A549 (cell line): ENCODE results near the gene RARB. TPM values are rescaled to one million over a fixed set of nuclear protein-coding genes. Genes with fewer than 3 reads are reported as not detected.

Experiments used
- ATAC-seq, 2 experiments: fragments of 200-7000 bp in 1 of 2; fragments of >200 bp in 1 of 2; cut with Nextera tagmentation in 1 of 2; cut with Tn5 transposase in 1 of 2; 3 replicates each; pipeline versions ENCODE4 v1.8.0 to v1.9.1; 2018 to 2020; ENCODE audit warnings: mild to moderate bottlenecking in 1 of 2, moderate library complexity in 1 of 2
- CTCF ChIA-PET: fragments of 300-600 bp; sonication (Branson Sonifier 250); formaldehyde crosslinking; extraction: SDS; loops from one replicate; lab custom pipeline; 2021; ENCODE audit warnings: antibody characterized with exemption, inconsistent platforms; lab: Yijun Ruan, JAX
- POLR2A ChIA-PET: fragments of 350-600 bp; formaldehyde crosslinking; extraction: SDS; loops from one replicate; lab custom pipeline; 2021; ENCODE audit warnings: antibody characterized with exemption, inconsistent platforms; lab: Yijun Ruan, JAX
- DNase-seq, 2 experiments: peaks; one replicate each; pipeline versions ENCODE4 v3.0.0 to v3.0.0-alpha.2; 2011 to 2016; ENCODE audit warnings: low read depth in 1 of 2, low spot score in 1 of 2
- FAIRE-seq: peaks from 2 replicates; lab custom pipeline; 2011; peaks lifted over from hg19 to GRCh38; lab: Jason Lieb, UNC
- H3K27ac ChIP-seq, 2 experiments: fragments of >200 bp; sonication (Bioruptor Twin); formaldehyde crosslinking; 3 replicates each; pipeline ENCODE4 v1.5.1; 2016 to 2017
- H3K4me1 ChIP-seq: fragments of >200 bp; sonication (Bioruptor Twin); formaldehyde crosslinking; 3 replicates; pipeline ENCODE4 v1.6.1; 2016
- H3K4me2 ChIP-seq: fragments of >200 bp; sonication (Bioruptor Twin); formaldehyde crosslinking; 3 replicates; pipeline ENCODE4 v1.6.1; 2016
- H3K4me3 ChIP-seq: fragments of >200 bp; sonication (Bioruptor Twin); formaldehyde crosslinking; 3 replicates; pipeline ENCODE4 v1.5.1; 2016
- H3K9me3 ChIP-seq: fragments of >200 bp; sonication (Bioruptor Twin); formaldehyde crosslinking; 3 replicates; pipeline ENCODE4 v1.6.1; 2016
- ATOH8 ChIP-seq: fragments of 250-450 bp; sonication (Bioruptor Pico); IDR thresholded peaks from 2 replicates; pipeline ENCODE4 v1.5.0; 2020; ENCODE audit warnings: low read depth, mild to moderate bottlenecking, moderate library complexity
- BHLHE40 ChIP-seq: IDR thresholded peaks from 2 replicates; pipeline ENCODE4 v1.6.1; 2012; ENCODE audit warnings: low read depth, low read length, inconsistent platforms
- CBX8 ChIP-seq: fragments of 200-600 bp; sonication (generic); IDR thresholded peaks from 2 replicates; pipeline ENCODE4 v1.6.1; 2016
- CEBPB ChIP-seq, 2 experiments: fragments of >200 bp in 1 of 2; sonication (Bioruptor Twin) in 1 of 2; formaldehyde crosslinking in 1 of 2; IDR thresholded peaks; 2 replicates each; pipeline ENCODE4 v1.6.1; 2012 to 2016
- CHD4 ChIP-seq: fragments of 200-600 bp; sonication (generic); IDR thresholded peaks from 2 replicates; pipeline ENCODE4 v1.6.1; 2016; ENCODE audit warnings: antibody characterized with exemption, mild to moderate bottlenecking, borderline replicate concordance
- EHMT2 ChIP-seq: fragments of 200-600 bp; sonication (generic); IDR thresholded peaks from 2 replicates; pipeline ENCODE4 v1.6.1; 2016; ENCODE audit warnings: antibody characterized with exemption, low read depth, mild to moderate bottlenecking, moderate library complexity
- ELK1 ChIP-seq: fragments of 150-350 bp; IDR thresholded peaks from 2 replicates; pipeline ENCODE4 v1.6.1; 2014; ENCODE audit warnings: low read depth, mild to moderate bottlenecking, low read length
- ESRRA ChIP-seq: fragments of 150-350 bp; IDR thresholded peaks from 2 replicates; pipeline ENCODE4 v1.6.1; 2014; ENCODE audit warnings: mild to moderate bottlenecking, low read length, borderline replicate concordance
- FOXS1 ChIP-seq: fragments of 250-450 bp; sonication (Bioruptor Pico); IDR thresholded peaks from 2 replicates; pipeline ENCODE4 v1.5.0; 2020; ENCODE audit warnings: mild to moderate bottlenecking, moderate library complexity
- HOXB5 ChIP-seq: fragments of 250-450 bp; sonication (Bioruptor Pico); IDR thresholded peaks from 2 replicates; pipeline ENCODE4 v1.5.0; 2020; ENCODE audit warnings: mild to moderate bottlenecking, moderate library complexity
- JUNB ChIP-seq: fragments of >200 bp; sonication (Bioruptor Twin); formaldehyde crosslinking; IDR thresholded peaks from 2 replicates; pipeline ENCODE4 v1.6.1; 2016
- KDM1A ChIP-seq: fragments of 200-600 bp; sonication (generic); IDR thresholded peaks from 2 replicates; pipeline ENCODE4 v1.6.1; 2016; ENCODE audit warnings: low read depth, mild to moderate bottlenecking
- KDM5A ChIP-seq: fragments of 200-600 bp; sonication (generic); IDR thresholded peaks from 2 replicates; pipeline ENCODE4 v1.6.1; 2016; ENCODE audit warnings: antibody characterized with exemption, mild to moderate bottlenecking
- MAX ChIP-seq: IDR thresholded peaks from 2 replicates; pipeline ENCODE4 v1.6.1; 2012
- PBX3 ChIP-seq: IDR thresholded peaks from 2 replicates; pipeline ENCODE4 v1.6.1; 2012
- TFCP2L1 ChIP-seq: fragments of 250-450 bp; sonication (Bioruptor Pico); IDR thresholded peaks from 2 replicates; pipeline ENCODE4 v1.5.0; 2021; ENCODE audit warnings: mild to moderate bottlenecking
- ZSCAN20 ChIP-seq: fragments of 250-450 bp; sonication (Bioruptor Pico); IDR thresholded peaks from 2 replicates; pipeline ENCODE4 v1.8.0; 2022; ENCODE audit warnings: mild to moderate bottlenecking, moderate library complexity
- WGBS: methylation state at CpG from one replicate; pipeline ENCODE4 v1.1.6; 2017; ENCODE audit errors: missing lambda C conversion rate; 5-methylcytosine and 5-hydroxymethylcytosine counted together
- polyA plus RNA-seq, 4 experiments: library from polyadenylated mRNA; depleted of rRNA in 3 of 4; stranded (reverse); fragments of >200 nt; fragmentation: RNase III in 1 of 4; extraction: RNeasy Plus Mini Kit Qiagen cat#74134 plus additional on column Dnase treatment in 1 of 4; gene quantifications; 2 replicates in 3 of 4; 3 replicates in 1 of 4; pipeline ENCODE4 v1.2.3, GENCODE V29; 2011 to 2017

RARB gene
- polyA plus RNA-seq, 2 of the 4 experiments (the other 2 are of a cell fraction): 24.5 to 30.8 TPM

- no peak overlapping the region for H3K4me2 ChIP-seq
- H3K4me1 ChIP-seq: peaks cover 34% of the 10 kb centered on the region
- peak overlapping the region in 1 of 2 experiments; percentile 32; a peak in 2 of 6 replicates for H3K27ac ChIP-seq
- ChIA-PET POLR2A (no interaction called here), CTCF (interaction anchor here (0.6 to 0.8 kb wide), 2 partner anchors 26 to 60 kb away, joined by 3 read pairs; no protein-coding TSS in a partner anchor)
- TF ChIP-seq KDM5A (no peak), TFCP2L1 (CRISPR knock-in tag) (no peak), BHLHE40 (no peak)
- FAIRE-seq: no peak
- H3K4me3 ChIP-seq: no peak overlapping the region
- H3K9me3 ChIP-seq: no peaks in the 10 kb centered on the region
- ATAC-seq: no peak
- 95% methylated on average over 10 of the region's 10 CpGs for WGBS
- no peak for DNase-seq
These were observed 150.0 kb downstream of the RARB start for GRCh38 chr3:25578059-25578458.

- H3K27ac ChIP-seq: peak overlapping the region; percentile 87 to 97
- POLR2A ChIA-PET: interaction anchor here (3.0 kb wide), 1 partner anchor 153 kb away, joined by 14 read pairs; the partner anchor contains the start of gene RARB
- no peak overlapping the region for H3K4me3 ChIP-seq
- CTCF ChIA-PET: interaction anchor here (0.7 to 1.6 kb wide), 3 partner anchors 9 to 150 kb away, joined by 3 to 5 read pairs (median 4); no protein-coding TSS in a partner anchor
- H3K4me2 ChIP-seq: no peak overlapping the region
- peaks cover 47% of the 10 kb centered on the region for H3K4me1 ChIP-seq
- ATAC-seq: no peak
- H3K9me3 ChIP-seq: no peaks in the 10 kb centered on the region
- no peak for TF ChIP-seq ATOH8 (CRISPR knock-in tag)
- TF ChIP-seq CBX8: no peak
- TF ChIP-seq FOXS1 (CRISPR knock-in tag): no peak
- no peak for TF ChIP-seq TFCP2L1 (CRISPR knock-in tag)
- TF ChIP-seq HOXB5 (CRISPR knock-in tag): no peak
- TF ChIP-seq PBX3: no peak
- no peak for TF ChIP-seq MAX
- TF ChIP-seq CEBPB (IDR thresholded peaks at IDR 0.05): no peak
- TF ChIP-seq JUNB: no peak
- no peak for TF ChIP-seq KDM1A
- TF ChIP-seq, all 56 proteins: peak for 0
- no peak for DNase-seq
- FAIRE-seq: no peak
- 89% methylated on average over 8 of the region's 8 CpGs for WGBS
These were observed 152.5 kb downstream of the RARB start for GRCh38 chr3:25580534-25580933.

GRCh38 chr3:25581335-25581734 lies 153.3 kb downstream of the RARB start:
- Histone ChIP-seq H3K4me3 (no peak overlapping the region), H3K4me2 (peak overlapping the region; percentile 61), H3K4me1 (peaks cover 47% of the 10 kb centered on the region), H3K27ac (peak overlapping the region; percentile 87 to 97), H3K9me3 (no peaks in the 10 kb centered on the region)
- ATAC-seq: no peak
- WGBS: 89% methylated on average over 7 of the region's 7 CpGs
- FAIRE-seq: no peak
- ChIA-PET POLR2A (interaction anchor here (0.6 to 3.0 kb wide), 2 partner anchors 153 to 439 kb away, joined by 3 to 14 read pairs; partner anchors contain the start of gene RARB), CTCF (interaction anchor here (0.9 to 6.4 kb wide), 3 partner anchors 9 to 151 kb away, joined by 4 to 45 read pairs (median 5); no protein-coding TSS in a partner anchor)
- DNase-seq: no peak
- TF ChIP-seq CHD4 (no peak), ATOH8 (CRISPR knock-in tag) (peak; percentile 36; the same call in 1 of the 2 replicates), MAX (no peak), ZSCAN20 (no peak)

- DNase-seq: peak in 1 of 2 experiments; percentile 13
- Histone ChIP-seq H3K4me3 (no peak overlapping the region), H3K27ac (peak overlapping the region; percentile 87 to 97), H3K4me2 (peak overlapping the region; percentile 61), H3K9me3 (no peaks in the 10 kb centered on the region), H3K4me1 (peaks cover 47% of the 10 kb centered on the region)
- peak; percentile 51 to 75 for ATAC-seq
- 15% methylated on average over 3 of the region's 3 CpGs for WGBS
- CTCF ChIA-PET: interaction anchor here (0.9 to 6.4 kb wide), 4 partner anchors 9 to 625 kb away, joined by 3 to 45 read pairs (median 4); no protein-coding TSS in a partner anchor
- no peak for TF ChIP-seq EHMT2
- no peak for TF ChIP-seq ELK1
- no peak for TF ChIP-seq ESRRA
- peak; percentile 3; the same call in 1 of the 2 replicates for TF ChIP-seq ATOH8 (CRISPR knock-in tag)
- FAIRE-seq: no peak
- POLR2A ChIA-PET: interaction anchor here (0.6 to 3.0 kb wide), 2 partner anchors 154 to 439 kb away, joined by 3 to 14 read pairs; partner anchors contain the start of gene RARB
These were observed 153.8 kb downstream of the RARB start for GRCh38 chr3:25581823-25582222.
